Measurements from ENCODE around the gene CDC7. TPM values are rescaled to one million over a fixed set of nuclear protein-coding genes. Genes with fewer than 3 reads are reported as not detected.

Gene CDC7
- total RNA-seq, 3 donors from 2014 or later (not counting 1 experiment from before 2014, with no cell fraction given), result 7.2 to 11.4 (median 7.9) TPM

- H3K4me3 Mint-ChIP-seq, result peak overlapping the region; percentile 51
- peak; percentile 72 to 76 (median 74) for ATAC-seq
- intact Hi-C loops (cut with micrococcal nuclease), result loop anchor here (2.0 to 5.0 kb wide), 2 partner anchors 15 to 349 kb away; no protein-coding TSS in a partner anchor
Observed at GRCh38 chr1:91533361-91534024, 32.8 kb downstream of the CDC7 start.

GRCh38 chr1:91535441-91535840 is 34.8 kb downstream of the CDC7 start:
- ATAC-seq (no peak), DNase-seq (no peak)
- no peaks in the 10 kb centered on the region for H3K27me3 Mint-ChIP-seq (ENCODE audit: low read depth in 2 of 2)
- peak overlapping the region in 1 of 2 donors; percentile 68 for H3K27ac Mint-ChIP-seq
- Histone ChIP-seq H3K36me3 (ENCODE audit: control insufficient read depth, insufficient read depth, low read length) (no peaks in the 10 kb centered on the region), H3K27me3 (ENCODE audit: control insufficient read depth, insufficient read depth, low read length) (no peaks in the 10 kb centered on the region), H3K27ac (ENCODE audit: low read length) (no peak overlapping the region), H3K9me3 (ENCODE audit: control insufficient read depth, insufficient read depth, low read length) (no peaks in the 10 kb centered on the region), H3K4me1 (ENCODE audit: control insufficient read depth, insufficient read depth, low read length) (peaks cover 47% of the 10 kb centered on the region), H3K4me3 (ENCODE audit: low read length) (no peak overlapping the region)
- no peaks in the 10 kb centered on the region for H3K36me3 Mint-ChIP-seq
- TF ChIP-seq CTCF (IDR thresholded peaks at IDR 0.05), result no peak
- no peak overlapping the region for H3K4me3 Mint-ChIP-seq
- no peaks in the 10 kb centered on the region for H3K9me3 Mint-ChIP-seq
- WGBS (ENCODE audit: insufficient coverage), result 97% methylated on average over 34 of the region's 34 CpGs
- intact Hi-C loops (cut with micrococcal nuclease), result no loop called here
- peaks cover 81 to 82% of the 10 kb centered on the region in 2 donors for H3K4me1 Mint-ChIP-seq

More at GRCh38 chr1:91533361-91534024, 32.8 kb downstream of the CDC7 start:
- WGBS (ENCODE audit: insufficient coverage), result 70% methylated on average over 3 of the region's 4 CpGs
- no peak for TF ChIP-seq CTCF (IDR thresholded peaks at IDR 0.05)
- H3K27ac Mint-ChIP-seq, result peak overlapping the region; percentile 68 to 84
- no peaks in the 10 kb centered on the region for H3K36me3 Mint-ChIP-seq
- Histone ChIP-seq H3K27me3 (ENCODE audit: control insufficient read depth, insufficient read depth, low read length) (no peaks in the 10 kb centered on the region), H3K4me1 (ENCODE audit: control insufficient read depth, insufficient read depth, low read length) (peaks cover 48% of the 10 kb centered on the region), H3K27ac (ENCODE audit: low read length) (peak overlapping the region; percentile 77), H3K9me3 (ENCODE audit: control insufficient read depth, insufficient read depth, low read length) (no peaks in the 10 kb centered on the region), H3K36me3 (ENCODE audit: control insufficient read depth, insufficient read depth, low read length) (no peaks in the 10 kb centered on the region), H3K4me3 (ENCODE audit: low read length) (no peak overlapping the region)
- peaks cover 72% of the 10 kb centered on the region in 2 donors for H3K4me1 Mint-ChIP-seq
- H3K9me3 Mint-ChIP-seq, result no peaks in the 10 kb centered on the region
- DNase-seq, result no peak
- H3K27me3 Mint-ChIP-seq (ENCODE audit: low read depth in 2 of 2), result no peaks in the 10 kb centered on the region

GRCh38 chr1:91537281-91537986 is 36.8 kb downstream of the CDC7 start:
- DNase-seq (no peak), ATAC-seq (no peak)
- Histone ChIP-seq H3K27me3 (ENCODE audit: control insufficient read depth, insufficient read depth, low read length) (no peaks in the 10 kb centered on the region), H3K27ac (ENCODE audit: low read length) (no peak overlapping the region), H3K4me3 (ENCODE audit: low read length) (no peak overlapping the region), H3K4me1 (ENCODE audit: control insufficient read depth, insufficient read depth, low read length) (peaks cover 49% of the 10 kb centered on the region), H3K36me3 (ENCODE audit: control insufficient read depth, insufficient read depth, low read length) (no peaks in the 10 kb centered on the region), H3K9me3 (ENCODE audit: control insufficient read depth, insufficient read depth, low read length) (peaks cover 14% of the 10 kb centered on the region)
- intact Hi-C loops (cut with micrococcal nuclease), result no loop called here
- peak overlapping the region; percentile 76 to 99 for H3K27ac Mint-ChIP-seq
- H3K27me3 Mint-ChIP-seq (ENCODE audit: low read depth in 2 of 2), result no peaks in the 10 kb centered on the region
- peaks cover 0 to 3% of the 10 kb centered on the region in 2 donors for H3K9me3 Mint-ChIP-seq
- peak overlapping the region; percentile 10 for H3K4me3 Mint-ChIP-seq
- H3K4me1 Mint-ChIP-seq, result peaks cover 82% of the 10 kb centered on the region in 2 donors
- no peak for TF ChIP-seq CTCF (IDR thresholded peaks at IDR 0.05)
- no peaks in the 10 kb centered on the region for H3K36me3 Mint-ChIP-seq

Data from natural killer cell (primary cell).